Muscle of back (tissue), 11 donors: ENCODE results near the gene MARK3. TPM values are rescaled to one million over a fixed set of nuclear protein-coding genes. Genes with fewer than 3 reads are reported as not detected.
A peak's percentile ranks its signal among the peaks of the same experiment; 100 is the strongest.

Experiments
- DNase-seq, 3 donors: peaks; one replicate each; pipeline versions ENCODE4 v3.0.0 to v3.0.0-alpha.2; 2013
- polyA plus RNA-seq, 10 donors: library from polyadenylated mRNA; unstranded; fragments of 120-200 nt; gene quantifications; one replicate each; pipeline ENCODE4 v1.2.1, GENCODE V29; 2013; ENCODE audit not compliant: insufficient read length in 10 of 10

Gene MARK3
- polyA plus RNA-seq, 10 donors, result 49.1 to 79.0 (median 60.6) TPM

DNA sequence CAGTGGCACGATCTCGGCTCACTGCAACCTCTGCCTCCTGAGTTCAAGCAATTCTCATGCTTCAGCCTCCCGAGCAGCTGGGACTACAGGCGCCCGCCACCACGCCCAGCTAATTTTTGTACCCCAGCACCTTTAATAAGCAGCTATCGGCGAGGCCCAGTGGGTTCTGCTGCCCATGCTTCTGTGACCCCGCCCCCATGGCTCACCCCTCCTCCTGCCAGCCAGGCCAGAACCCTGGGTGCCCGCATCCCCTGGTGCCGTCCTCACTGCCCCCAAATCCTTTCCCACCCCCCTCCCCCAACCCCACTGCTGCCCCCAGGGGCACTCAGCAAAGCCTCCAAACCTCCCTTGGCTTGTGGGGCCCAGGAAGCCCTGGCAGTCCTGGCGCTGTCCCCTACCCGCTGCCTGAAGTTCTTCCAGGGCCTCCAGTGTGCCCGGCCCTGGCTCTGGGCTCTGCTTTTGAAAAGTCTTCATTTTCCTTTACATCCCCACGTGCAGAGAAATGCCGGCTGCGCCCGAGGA lies 162.8 kb downstream of the MARK3 start:
- no peak for DNase-seq

DNA sequence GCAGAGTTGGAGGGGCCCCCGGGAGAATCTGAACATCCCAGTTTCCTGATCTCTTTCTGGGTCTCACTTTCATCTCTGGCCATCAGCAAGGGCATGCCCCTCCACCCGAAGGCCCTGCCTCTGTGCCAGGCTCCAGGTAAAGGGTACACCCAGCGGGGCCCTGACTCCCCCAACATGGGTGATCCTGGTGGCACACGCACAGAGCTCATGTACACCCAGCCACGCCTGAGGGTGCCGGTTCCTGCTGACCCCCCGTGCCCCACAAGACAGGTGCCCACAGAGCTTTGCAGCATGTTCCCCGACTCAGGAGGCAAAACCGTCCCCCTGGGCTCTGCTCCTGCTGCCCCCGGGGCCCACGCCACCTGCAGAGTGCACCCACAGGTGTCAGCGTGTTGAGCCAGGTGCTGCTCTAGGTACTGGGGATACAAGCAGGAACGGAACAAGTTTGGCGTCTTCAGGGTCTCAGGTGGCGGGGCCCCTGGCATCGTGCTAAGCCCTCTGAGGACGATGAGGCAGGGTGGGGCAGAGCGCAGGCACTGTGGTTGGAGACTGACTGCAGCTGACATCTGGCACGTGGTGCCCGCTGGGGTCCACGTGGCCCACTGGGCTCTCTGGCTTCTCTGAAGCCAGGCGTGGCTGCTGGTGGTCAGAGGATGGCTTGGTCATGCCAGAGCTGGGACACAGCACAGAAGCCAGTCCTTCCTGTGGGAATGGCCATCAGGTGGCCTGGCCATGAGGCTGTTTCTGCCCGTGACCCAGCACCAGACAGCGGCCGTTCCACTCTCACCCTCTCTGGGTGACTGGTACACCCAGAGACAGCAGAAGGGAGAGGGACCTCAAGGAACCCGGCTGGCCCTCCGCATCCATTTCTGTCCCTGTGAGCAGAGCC lies 163.5 kb downstream of the MARK3 start:
- DNase-seq, result peak in 1 of 3 donors; percentile 16

DNA sequence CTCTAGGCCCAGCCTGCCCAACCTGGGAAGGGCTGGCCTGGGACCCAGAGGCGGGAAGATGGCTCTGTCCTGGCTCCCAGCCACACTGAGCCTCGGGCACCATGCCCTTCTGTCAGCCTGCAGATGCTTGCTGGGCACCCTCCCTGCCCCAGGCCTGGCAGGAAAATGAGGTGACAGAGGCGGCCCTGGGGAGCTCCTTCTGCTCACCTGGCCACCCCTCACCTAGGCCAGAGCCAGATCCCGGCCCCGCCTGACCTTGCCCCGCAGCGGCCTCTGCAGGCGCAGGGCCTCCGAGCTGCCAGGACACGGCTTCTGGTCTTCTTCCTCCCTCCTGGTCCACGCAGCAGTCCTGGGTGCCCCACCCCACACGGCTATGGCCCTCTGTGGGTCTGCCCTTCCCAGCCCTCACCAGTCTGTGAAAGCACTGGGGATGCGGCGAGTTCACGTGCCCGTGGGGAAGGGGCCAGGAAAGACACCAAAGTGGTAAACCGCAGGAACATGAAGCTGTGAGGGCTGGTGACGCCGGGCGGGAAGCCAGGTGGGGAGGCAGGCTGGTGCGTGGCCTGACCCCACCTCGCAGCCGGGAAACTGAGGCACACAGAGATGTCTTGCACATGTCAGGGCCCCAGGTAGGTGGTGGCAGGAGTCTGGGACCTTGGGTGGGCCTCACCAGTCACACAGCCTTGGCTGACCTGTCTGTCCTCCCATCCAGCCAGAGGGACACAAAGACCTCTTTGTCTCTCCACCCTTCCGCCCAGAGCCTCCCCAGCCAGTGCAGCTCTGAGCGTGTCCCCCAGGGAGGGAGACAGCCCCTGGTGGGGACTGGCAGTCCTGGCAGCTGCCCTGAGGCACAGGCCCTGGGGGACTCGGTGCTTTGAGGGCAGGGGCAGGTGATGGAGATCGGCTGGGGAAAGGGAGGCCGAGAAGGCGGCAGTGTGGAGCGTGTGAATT lies 164.4 kb downstream of the MARK3 start:
- DNase-seq, result peak in 1 of 3 donors; percentile 20

DNA sequence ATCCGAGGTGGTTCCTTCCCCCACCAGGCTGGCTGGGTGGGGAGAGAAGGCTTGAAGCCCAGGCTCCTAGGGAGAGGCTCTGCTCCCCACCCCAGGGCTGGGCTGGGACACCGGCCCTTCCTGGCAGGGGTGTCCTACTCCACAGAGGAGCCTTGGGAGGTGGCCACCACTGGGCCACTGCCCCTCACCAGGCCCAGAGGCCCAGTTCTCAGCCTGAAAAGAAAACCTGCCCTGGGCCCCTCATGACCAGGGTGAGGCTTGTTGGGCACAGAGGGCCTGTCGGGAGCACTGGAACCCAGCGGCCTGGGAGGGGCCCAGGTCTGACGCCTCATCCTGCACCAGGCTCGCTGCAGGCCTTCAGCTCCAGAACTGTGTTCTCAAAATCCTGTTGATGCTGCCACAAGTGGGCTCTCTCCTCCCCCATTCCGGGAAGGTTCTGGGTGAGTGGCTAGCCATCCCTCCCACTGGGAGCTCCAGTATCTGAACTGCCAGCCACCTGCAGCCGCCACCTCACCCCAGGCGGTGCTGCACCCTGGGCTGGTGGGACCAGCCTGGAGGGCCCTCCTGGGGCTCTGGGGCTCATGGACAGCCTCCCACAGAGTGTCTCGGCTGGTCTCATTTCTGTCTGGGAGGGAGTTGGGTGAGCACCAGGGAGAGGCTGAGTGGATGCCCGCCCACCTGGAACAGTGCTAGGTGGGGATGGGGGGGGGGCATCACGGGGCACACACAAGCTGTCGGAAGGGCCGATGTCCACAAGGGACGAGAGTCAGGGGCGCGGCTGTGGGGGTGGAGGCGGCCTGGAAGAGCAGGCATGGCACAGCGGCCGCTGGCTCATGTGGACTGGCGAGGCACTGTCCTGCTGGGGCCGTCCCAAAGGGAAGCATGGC lies 165.5 kb downstream of the MARK3 start:
- peak in 1 of 3 donors; percentile 51 for DNase-seq

- DNase-seq, result peak in 1 of 3 donors; percentile 86
Observed at GRCh38 chr14:103551338-103551762, 166.1 kb downstream of the MARK3 start.

DNA sequence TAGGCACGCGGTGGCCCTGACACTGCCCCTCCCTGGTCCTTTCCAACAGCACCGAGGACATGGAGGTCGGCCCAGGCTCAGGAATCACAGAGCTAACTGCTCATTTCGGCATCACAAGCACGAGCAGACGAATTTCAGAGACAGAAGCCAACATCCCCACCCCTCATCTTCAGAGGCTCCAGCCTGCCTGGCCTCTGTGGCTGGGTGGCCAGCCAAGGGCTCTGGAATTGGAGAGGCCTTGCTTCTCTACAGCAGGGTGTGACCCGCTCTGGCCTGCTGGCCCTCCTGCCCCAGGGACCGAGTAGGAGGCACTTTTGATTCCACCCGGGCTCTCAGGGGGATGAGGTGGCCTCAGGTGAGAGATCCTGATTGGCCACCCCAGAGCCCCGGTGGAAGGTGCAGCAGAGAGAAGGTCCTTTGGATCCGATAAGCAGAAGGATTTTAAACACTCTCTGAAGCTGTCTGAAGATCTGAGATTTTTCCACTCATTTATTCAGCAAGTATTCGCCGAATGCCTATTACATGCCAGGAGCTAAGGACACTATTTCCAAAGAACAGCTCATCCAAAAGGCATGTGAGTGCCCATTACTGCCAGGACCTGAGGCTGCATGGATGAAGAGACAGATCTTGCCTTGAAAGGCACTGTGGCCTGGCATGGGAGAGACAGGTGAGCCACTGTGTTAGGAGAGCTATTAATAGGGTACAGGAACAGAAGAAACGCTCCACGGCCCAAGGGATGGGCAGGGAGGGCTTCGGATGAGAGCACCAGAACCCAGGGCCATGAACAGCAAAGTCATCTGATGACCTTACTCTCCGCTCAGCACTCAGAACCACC lies 167.0 kb downstream of the MARK3 start:
- DNase-seq, result peak in 2 of 3 donors; percentile 74 to 86

DNA sequence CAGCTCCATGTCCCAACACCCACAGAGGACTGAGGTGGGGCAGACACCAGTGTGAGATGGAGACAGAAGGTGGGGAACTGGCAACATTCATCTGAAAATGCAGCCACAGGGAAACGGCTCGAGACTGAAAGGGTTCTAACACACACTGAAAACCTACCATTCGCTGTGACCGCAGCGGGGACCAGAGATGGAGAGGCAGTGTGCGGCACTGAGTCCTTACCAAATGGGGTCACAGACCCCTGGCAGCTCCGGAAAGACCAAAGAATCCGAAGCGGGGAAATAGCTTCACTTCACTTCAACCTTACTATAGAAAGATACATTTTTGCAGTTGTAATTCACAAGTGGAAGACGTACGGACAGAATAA lies 167.6 kb downstream of the MARK3 start:
- DNase-seq, result no peak

Other genes starting within 250 kb of the MARK3 start
- gene EIF5, start 51.2 kb upstream of the MARK3 start, polyA plus RNA-seq, result 100 to 1,000 TPM; 151 to 202 (median 184) TPM
- gene CKB, start 137.4 kb downstream of the MARK3 start, polyA plus RNA-seq, result 100 to 1,000 TPM; 130 to 286 (median 210) TPM
- 1 to 10 TPM; 5.4 to 7.9 (median 6.8) TPM for gene TRMT61A, start 143.8 kb downstream of the MARK3 start, polyA plus RNA-seq
- 10 to 100 TPM; 18.2 to 25.6 (median 21.8) TPM for gene BAG5, start 177.2 kb downstream of the MARK3 start, polyA plus RNA-seq
- 10 to 100 TPM; 34.2 to 56.2 (median 51.8) TPM for gene COA8, start 177.5 kb downstream of the MARK3 start, polyA plus RNA-seq
- gene KLC1, start 243.8 kb downstream of the MARK3 start, polyA plus RNA-seq, result 100 to 1,000 TPM in 4 of 10 donors, 10 to 100 TPM in 6; 74.7 to 131 (median 91.9) TPM